ENCODE measurements around the gene IGHMBP2.

DNA sequence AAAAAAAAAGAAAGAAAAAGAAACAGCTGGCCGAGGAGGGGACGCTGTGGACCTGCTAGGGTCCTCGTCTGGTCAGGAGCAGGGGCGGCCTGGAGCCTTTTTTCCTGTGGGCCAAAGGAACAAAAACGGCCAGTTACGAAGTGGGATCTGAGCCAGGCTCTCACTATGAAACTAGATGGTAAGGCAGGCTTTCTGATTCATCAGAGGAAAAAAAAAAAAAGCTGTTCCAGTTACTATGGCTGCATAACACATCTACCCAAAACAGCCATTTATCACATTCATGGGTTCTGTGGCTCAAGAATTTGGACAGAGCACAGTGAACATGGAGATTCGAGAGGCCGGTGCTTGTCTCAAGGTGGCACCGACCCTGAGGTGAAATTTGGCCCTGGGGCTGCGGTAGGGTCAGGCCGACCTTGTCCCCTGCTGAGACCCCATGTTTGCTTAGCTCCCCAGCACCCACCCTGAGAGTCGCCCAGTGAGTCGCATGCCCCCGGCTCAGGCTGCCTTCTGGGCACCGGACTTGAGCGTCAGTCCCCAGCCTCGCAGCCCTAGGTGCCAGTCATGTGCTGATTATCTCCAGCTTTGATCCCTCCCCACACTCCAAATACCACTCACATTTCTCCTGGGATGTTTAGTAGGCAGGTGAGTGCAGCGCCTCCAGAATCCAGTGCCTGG lies 42.9 kb downstream of the IGHMBP2 start:
- TF ChIP-seq POLR2A (IDR thresholded peaks at IDR 0.05): no peak
- TF ChIP-seq, protein P1, sequence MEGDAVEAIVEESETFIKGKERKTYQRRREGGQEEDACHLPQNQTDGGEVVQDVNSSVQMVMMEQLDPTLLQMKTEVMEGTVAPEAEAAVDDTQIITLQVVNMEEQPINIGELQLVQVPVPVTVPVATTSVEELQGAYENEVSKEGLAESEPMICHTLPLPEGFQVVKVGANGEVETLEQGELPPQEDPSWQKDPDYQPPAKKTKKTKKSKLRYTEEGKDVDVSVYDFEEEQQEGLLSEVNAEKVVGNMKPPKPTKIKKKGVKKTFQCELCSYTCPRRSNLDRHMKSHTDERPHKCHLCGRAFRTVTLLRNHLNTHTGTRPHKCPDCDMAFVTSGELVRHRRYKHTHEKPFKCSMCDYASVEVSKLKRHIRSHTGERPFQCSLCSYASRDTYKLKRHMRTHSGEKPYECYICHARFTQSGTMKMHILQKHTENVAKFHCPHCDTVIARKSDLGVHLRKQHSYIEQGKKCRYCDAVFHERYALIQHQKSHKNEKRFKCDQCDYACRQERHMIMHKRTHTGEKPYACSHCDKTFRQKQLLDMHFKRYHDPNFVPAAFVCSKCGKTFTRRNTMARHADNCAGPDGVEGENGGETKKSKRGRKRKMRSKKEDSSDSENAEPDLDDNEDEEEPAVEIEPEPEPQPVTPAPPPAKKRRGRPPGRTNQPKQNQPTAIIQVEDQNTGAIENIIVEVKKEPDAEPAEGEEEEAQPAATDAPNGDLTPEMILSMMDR (IDR thresholded peaks at IDR 0.05): no peak
